HepG2 (cell line): ENCODE data around the gene GRB2. TPM values are rescaled to one million over a fixed set of nuclear protein-coding genes. Genes with fewer than 3 reads are reported as not detected.

Experiments
- ATF7 ChIP-seq, 2 experiments: fragments of 450-650 bp in 1 of 2; sonication (generic) in 1 of 2; formaldehyde crosslinking in 1 of 2; IDR thresholded peaks; 2 replicates each; pipeline versions ENCODE4 v1.4.0 to v1.6.1; 2016 to 2020; ENCODE audit warnings: antibody characterized with exemption in 1 of 2, mild to moderate bottlenecking in 1 of 2, missing genetic modification reagents in 1 of 2
- BHLHE40 ChIP-seq: IDR thresholded peaks from 2 replicates; pipeline ENCODE4 v1.6.1; 2011; ENCODE audit warnings: low read length, improper control_type of control experiment
- HOXA7 ChIP-seq: sonication (generic); formaldehyde crosslinking; IDR thresholded peaks from 2 replicates; pipeline ENCODE4 v1.8.1; 2022; ENCODE audit warnings: mild to moderate bottlenecking, missing genetic modification reagents, moderate library complexity
- KMT2B ChIP-seq: IDR thresholded peaks from 2 replicates; pipeline ENCODE4 v1.6.1; 2016; ENCODE audit warnings: missing genetic modification reagents, missing compliant biosample characterization
- MED8 ChIP-seq: sonication (generic); formaldehyde crosslinking; IDR thresholded peaks from 2 replicates; pipeline ENCODE4 v1.8.1; 2023; ENCODE audit warnings: mild to moderate bottlenecking, missing genetic modification reagents; ENCODE audit not compliant: insufficient replicate concordance
- MXD4 ChIP-seq: IDR thresholded peaks from 2 replicates; pipeline ENCODE4 v1.6.1; 2016; ENCODE audit warnings: mild to moderate bottlenecking, missing biosample characterization, missing genetic modification reagents
- NR2F6 ChIP-seq, 2 experiments: IDR thresholded peaks; 2 replicates each; pipeline ENCODE4 v1.6.1; 2016; ENCODE audit warnings: antibody characterized with exemption in 1 of 2, mild to moderate bottlenecking in 1 of 2
- POLR2A ChIP-seq, 2 experiments: IDR thresholded peaks; 2 replicates each; pipeline ENCODE4 v1.6.1; 2011; ENCODE audit warnings: low read depth in 2 of 2, low read length in 2 of 2, mild to moderate bottlenecking in 1 of 2, moderate library complexity in 1 of 2; ENCODE audit not compliant: insufficient read depth in 1 of 2
- PTBP1 ChIP-seq: fragments of 200-400 bp; formaldehyde crosslinking; IDR thresholded peaks from 2 replicates; pipeline ENCODE4 v1.6.1; 2018; ENCODE audit warnings: low read length, low read depth; ENCODE audit not compliant: poor library complexity, severe bottlenecking
- SALL2 ChIP-seq: sonication (generic); formaldehyde crosslinking; IDR thresholded peaks from 2 replicates; pipeline ENCODE4 v1.8.1; 2023; ENCODE audit warnings: mild to moderate bottlenecking, missing genetic modification reagents, inconsistent platforms
- SNAI1 ChIP-seq: sonication (generic); formaldehyde crosslinking; IDR thresholded peaks from 2 replicates; pipeline ENCODE4 v1.5.0; 2020; ENCODE audit warnings: mild to moderate bottlenecking, missing genetic modification reagents, borderline replicate concordance
- SRSF9 ChIP-seq: fragments of 200-400 bp; formaldehyde crosslinking; IDR thresholded peaks from 2 replicates; pipeline ENCODE4 v1.6.1; 2018; ENCODE audit warnings: borderline replicate concordance, mild to moderate bottlenecking, low read depth, low read length; ENCODE audit not compliant: insufficient read depth, poor library complexity, severe bottlenecking
- ZFP41 ChIP-seq: sonication (generic); formaldehyde crosslinking; IDR thresholded peaks from 2 replicates; pipeline ENCODE4 v1.4.0; 2020; ENCODE audit warnings: mild to moderate bottlenecking, missing genetic modification reagents, borderline replicate concordance
- ZNF180 ChIP-seq: sonication (generic); formaldehyde crosslinking; IDR thresholded peaks from 2 replicates; pipeline ENCODE4 v1.4.0; 2020; ENCODE audit warnings: low read depth, missing genetic modification reagents, borderline replicate concordance
- ZNF446 ChIP-seq: sonication (generic); formaldehyde crosslinking; IDR thresholded peaks from 2 replicates; pipeline ENCODE4 v1.5.0; 2020; ENCODE audit warnings: mild to moderate bottlenecking, missing genetic modification reagents
- ZNF543 ChIP-seq: sonication (generic); formaldehyde crosslinking; IDR thresholded peaks from 2 replicates; pipeline ENCODE4 v1.4.0; 2020; ENCODE audit warnings: mild to moderate bottlenecking, missing genetic modification reagents
- ZNF709 ChIP-seq: sonication (generic); formaldehyde crosslinking; IDR thresholded peaks from 2 replicates; pipeline ENCODE4 v1.5.0; 2020; ENCODE audit warnings: mild to moderate bottlenecking, missing genetic modification reagents
- ZNF841 ChIP-seq: sonication (generic); formaldehyde crosslinking; IDR thresholded peaks from 2 replicates; pipeline ENCODE4 v1.8.1; 2023; ENCODE audit warnings: missing genetic modification reagents, borderline replicate concordance
- ZNF891 ChIP-seq: sonication (generic); formaldehyde crosslinking; IDR thresholded peaks from 2 replicates; pipeline ENCODE4 v1.5.0; 2020; ENCODE audit warnings: mild to moderate bottlenecking, missing genetic modification reagents
- polyA plus RNA-seq, 8 experiments: library from polyadenylated mRNA; depleted of rRNA in 3 of 8; stranded (reverse) in 7 of 8; unstranded in 1 of 8; fragments of >200 nt; fragmentation: Illumina TruSeq in 4 of 8; extraction: Trizol in 4 of 8; gene quantifications; 2 replicates each; pipeline versions ENCODE4 v1.2.1 to v1.2.3, GENCODE V29; 2011 to 2016; ENCODE audit warnings: low read depth in 4 of 8, missing spikeins in 1 of 8, mixed read lengths in 1 of 8; ENCODE audit not compliant: insufficient read depth in 1 of 8
- total RNA-seq, 5 experiments: library from RNA; depleted of rRNA; stranded (reverse); fragments of >200 nt; fragmentation: Illumina TruSeq; extraction: Trizol; gene quantifications; 2 replicates each; pipeline ENCODE4 v1.2.3, GENCODE V29; 2016; ENCODE audit warnings: low read depth in 1 of 5
- TF ChIP-seq, protein P1 (sequence below): sonication (generic); formaldehyde crosslinking; IDR thresholded peaks from 2 replicates; pipeline ENCODE4 v1.4.0; 2020; ENCODE audit warnings: missing genetic modification reagents
- TF ChIP-seq, protein P2 (sequence below): sonication (generic); formaldehyde crosslinking; IDR thresholded peaks from 2 replicates; pipeline ENCODE4 v1.4.0; 2020; ENCODE audit warnings: low read depth, mild to moderate bottlenecking, missing genetic modification reagents
- TF ChIP-seq, protein P3 (sequence below): sonication (generic); formaldehyde crosslinking; IDR thresholded peaks from 2 replicates; pipeline ENCODE4 v1.4.0; 2020; ENCODE audit warnings: missing genetic modification reagents
- TF ChIP-seq, protein P4 (sequence below): sonication (generic); formaldehyde crosslinking; IDR thresholded peaks from 2 replicates; pipeline ENCODE4 v1.8.0; 2022; ENCODE audit warnings: mild to moderate bottlenecking, missing genetic modification reagents

Gene GRB2
- total and polyA plus RNA-seq, 2 of the 13 experiments (the other 11 are each of a cell fraction or from before 2014, with no cell fraction given): 84.6 to 92.3 TPM

DNA sequence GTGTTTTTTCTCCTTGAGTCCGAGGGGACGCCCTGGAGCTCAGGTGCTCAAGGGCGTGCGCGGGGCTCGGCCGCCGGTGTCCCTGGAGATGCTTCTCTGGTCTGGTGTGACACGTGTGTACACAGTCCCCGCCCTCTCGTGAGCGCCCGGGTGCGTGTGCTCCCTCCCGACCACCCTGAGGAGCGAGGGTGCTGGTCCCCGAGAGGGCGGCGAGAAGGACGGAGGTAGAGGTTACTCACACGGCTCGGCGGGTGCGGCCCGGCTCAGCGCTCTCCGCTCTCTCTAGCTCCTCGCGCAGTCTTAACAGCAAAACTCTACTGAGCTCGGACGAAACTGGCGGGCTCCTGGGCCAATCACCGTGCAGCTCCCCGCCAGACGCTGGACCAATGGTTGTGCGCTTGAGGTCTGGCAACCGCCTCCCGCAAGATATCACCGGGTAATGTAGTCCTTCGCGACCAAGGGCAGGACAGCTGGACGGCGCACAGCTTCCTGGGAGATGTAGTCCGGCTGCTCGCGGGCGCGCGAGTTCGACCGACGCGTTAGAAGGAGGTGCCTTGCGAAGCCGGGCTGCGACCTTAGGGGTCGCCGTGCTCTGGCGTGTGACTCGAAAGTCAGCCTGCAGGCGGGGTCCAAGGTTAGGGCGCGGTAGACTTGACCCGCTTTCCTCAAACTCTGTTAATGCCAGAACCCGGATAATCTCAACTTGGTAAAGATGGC, 116.2 kb downstream of the GRB2 start, which contains the start of gene SLC25A19 (continued):
- TF ChIP-seq SRSF9 (no peak), PTBP1 (no peak), BHLHE40 (peak; percentile 14; the same call in 1 of the 2 replicates), KMT2B (CRISPR knock-in tag) (peak; percentile 75), ZFP41 (CRISPR knock-in tag) (0 out of 2 replicates have a peak, but pooled peaks have one; percentile 40), ZNF446 (CRISPR knock-in tag) (no peak; the same call in 1 of the 2 replicates), NR2F6 (IDR thresholded peaks at IDR 0.05) (peak; percentile 76; the same call in 1 of the 2 replicates), NR2F6 (CRISPR knock-in tag; IDR thresholded peaks at IDR 0.05) (peak; percentile 88), ZNF841 (no peak), ATF7 (IDR thresholded peaks at IDR 0.05) (no peak), ATF7 (CRISPR knock-in tag; IDR thresholded peaks at IDR 0.05) (0 out of 2 replicates have a peak, but pooled peaks have one; percentile 58), ZNF543 (CRISPR knock-in tag) (peak; percentile 60), MXD4 (peak; percentile 97), SALL2 (CRISPR knock-in tag) (peak; percentile 85), ZNF709 (peak; percentile 95; the same call in 1 of the 2 replicates), ZNF891 (CRISPR knock-in tag) (no peak), ZNF180 (CRISPR knock-in tag) (no peak), MED8 (CRISPR knock-in tag) (no peak), POLR2A (IDR thresholded peaks at IDR 0.05; ENCODE audit: insufficient read depth in 1 of 2, low read depth in 2 of 2, low read length in 2 of 2) (peak; percentile 94 to 99), HOXA7 (CRISPR knock-in tag) (no peak), SNAI1 (CRISPR knock-in tag) (peak; percentile 98; the same call in 1 of the 2 replicates)
- TF ChIP-seq, protein P1, sequence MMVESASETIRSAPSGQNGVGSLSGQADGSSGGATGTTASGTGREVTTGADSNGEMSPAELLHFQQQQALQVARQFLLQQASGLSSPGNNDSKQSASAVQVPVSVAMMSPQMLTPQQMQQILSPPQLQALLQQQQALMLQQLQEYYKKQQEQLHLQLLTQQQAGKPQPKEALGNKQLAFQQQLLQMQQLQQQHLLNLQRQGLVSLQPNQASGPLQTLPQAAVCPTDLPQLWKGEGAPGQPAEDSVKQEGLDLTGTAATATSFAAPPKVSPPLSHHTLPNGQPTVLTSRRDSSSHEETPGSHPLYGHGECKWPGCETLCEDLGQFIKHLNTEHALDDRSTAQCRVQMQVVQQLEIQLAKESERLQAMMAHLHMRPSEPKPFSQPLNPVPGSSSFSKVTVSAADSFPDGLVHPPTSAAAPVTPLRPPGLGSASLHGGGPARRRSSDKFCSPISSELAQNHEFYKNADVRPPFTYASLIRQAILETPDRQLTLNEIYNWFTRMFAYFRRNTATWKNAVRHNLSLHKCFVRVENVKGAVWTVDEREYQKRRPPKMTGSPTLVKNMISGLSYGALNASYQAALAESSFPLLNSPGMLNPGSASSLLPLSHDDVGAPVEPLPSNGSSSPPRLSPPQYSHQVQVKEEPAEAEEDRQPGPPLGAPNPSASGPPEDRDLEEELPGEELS: no peak; the same call in 1 of the 2 replicates
- TF ChIP-seq, protein P2, sequence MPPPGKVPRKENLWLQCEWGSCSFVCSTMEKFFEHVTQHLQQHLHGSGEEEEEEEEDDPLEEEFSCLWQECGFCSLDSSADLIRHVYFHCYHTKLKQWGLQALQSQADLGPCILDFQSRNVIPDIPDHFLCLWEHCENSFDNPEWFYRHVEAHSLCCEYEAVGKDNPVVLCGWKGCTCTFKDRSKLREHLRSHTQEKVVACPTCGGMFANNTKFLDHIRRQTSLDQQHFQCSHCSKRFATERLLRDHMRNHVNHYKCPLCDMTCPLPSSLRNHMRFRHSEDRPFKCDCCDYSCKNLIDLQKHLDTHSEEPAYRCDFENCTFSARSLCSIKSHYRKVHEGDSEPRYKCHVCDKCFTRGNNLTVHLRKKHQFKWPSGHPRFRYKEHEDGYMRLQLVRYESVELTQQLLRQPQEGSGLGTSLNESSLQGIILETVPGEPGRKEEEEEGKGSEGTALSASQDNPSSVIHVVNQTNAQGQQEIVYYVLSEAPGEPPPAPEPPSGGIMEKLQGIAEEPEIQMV: peak; percentile 53; the same call in 1 of the 2 replicates
- TF ChIP-seq, protein P3, sequence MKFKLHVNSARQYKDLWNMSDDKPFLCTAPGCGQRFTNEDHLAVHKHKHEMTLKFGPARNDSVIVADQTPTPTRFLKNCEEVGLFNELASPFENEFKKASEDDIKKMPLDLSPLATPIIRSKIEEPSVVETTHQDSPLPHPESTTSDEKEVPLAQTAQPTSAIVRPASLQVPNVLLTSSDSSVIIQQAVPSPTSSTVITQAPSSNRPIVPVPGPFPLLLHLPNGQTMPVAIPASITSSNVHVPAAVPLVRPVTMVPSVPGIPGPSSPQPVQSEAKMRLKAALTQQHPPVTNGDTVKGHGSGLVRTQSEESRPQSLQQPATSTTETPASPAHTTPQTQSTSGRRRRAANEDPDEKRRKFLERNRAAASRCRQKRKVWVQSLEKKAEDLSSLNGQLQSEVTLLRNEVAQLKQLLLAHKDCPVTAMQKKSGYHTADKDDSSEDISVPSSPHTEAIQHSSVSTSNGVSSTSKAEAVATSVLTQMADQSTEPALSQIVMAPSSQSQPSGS (CRISPR knock-in tag): peak; percentile 93
- TF ChIP-seq, protein P4, sequence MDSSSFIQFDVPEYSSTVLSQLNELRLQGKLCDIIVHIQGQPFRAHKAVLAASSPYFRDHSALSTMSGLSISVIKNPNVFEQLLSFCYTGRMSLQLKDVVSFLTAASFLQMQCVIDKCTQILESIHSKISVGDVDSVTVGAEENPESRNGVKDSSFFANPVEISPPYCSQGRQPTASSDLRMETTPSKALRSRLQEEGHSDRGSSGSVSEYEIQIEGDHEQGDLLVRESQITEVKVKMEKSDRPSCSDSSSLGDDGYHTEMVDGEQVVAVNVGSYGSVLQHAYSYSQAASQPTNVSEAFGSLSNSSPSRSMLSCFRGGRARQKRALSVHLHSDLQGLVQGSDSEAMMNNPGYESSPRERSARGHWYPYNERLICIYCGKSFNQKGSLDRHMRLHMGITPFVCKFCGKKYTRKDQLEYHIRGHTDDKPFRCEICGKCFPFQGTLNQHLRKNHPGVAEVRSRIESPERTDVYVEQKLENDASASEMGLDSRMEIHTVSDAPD (CRISPR knock-in tag): no peak
